Trophoblast cell (in vitro differentiated cells and primary cell): Measurements from ENCODE around the gene OTUD7B.

ENCODE experiments used
- DNase-seq, 2 donors: peaks; one replicate each; pipeline ENCODE4 v3.0.0-alpha.2; 2016
- H2AFZ ChIP-seq: 2 replicates; pipeline ENCODE4 v1.6.1; 2013; ENCODE audit warnings: low read length, moderate library complexity, mild to moderate bottlenecking; ENCODE audit not compliant: insufficient read depth, poor library complexity
- H2AK5ac ChIP-seq: 2 replicates; pipeline ENCODE4 v1.6.1; 2013; ENCODE audit warnings: mild to moderate bottlenecking, low read length
- H2BK120ac ChIP-seq: 2 replicates; pipeline ENCODE4 v1.6.1; 2013; ENCODE audit warnings: low read length, mild to moderate bottlenecking, moderate library complexity; ENCODE audit not compliant: insufficient read depth, poor library complexity
- H2BK12ac ChIP-seq: 2 replicates; pipeline ENCODE4 v1.6.1; 2013; ENCODE audit warnings: mild to moderate bottlenecking, low read length, moderate library complexity
- H2BK5ac ChIP-seq: 2 replicates; pipeline ENCODE4 v1.6.1; 2013; ENCODE audit warnings: low read length, low read depth, moderate library complexity, mild to moderate bottlenecking; ENCODE audit not compliant: poor library complexity
- H3K14ac ChIP-seq: 2 replicates; pipeline ENCODE4 v1.6.1; 2013; ENCODE audit warnings: mild to moderate bottlenecking, low read length
- H3K18ac ChIP-seq: 2 replicates; pipeline ENCODE4 v1.6.1; 2013; ENCODE audit warnings: mild to moderate bottlenecking, low read length
- H3K23ac ChIP-seq: 2 replicates; pipeline ENCODE4 v1.6.1; 2013; ENCODE audit warnings: low read length
- H3K27ac ChIP-seq: 2 replicates; pipeline ENCODE4 v1.5.1; 2013; ENCODE audit warnings: low read depth, mild to moderate bottlenecking, inconsistent platforms, low read length, moderate library complexity
- H3K27me3 ChIP-seq: 2 replicates; pipeline ENCODE4 v1.6.1; 2013; ENCODE audit warnings: inconsistent platforms, mild to moderate bottlenecking, low read length, moderate library complexity; ENCODE audit not compliant: insufficient read depth
- H3K36me3 ChIP-seq, 2 experiments: 1 replicate in 1 of 2; 2 replicates in 1 of 2; pipeline ENCODE4 v1.6.1; 2013; ENCODE audit warnings: low read length in 2 of 2, mild to moderate bottlenecking in 2 of 2, moderate library complexity in 1 of 2; ENCODE audit not compliant: insufficient read depth in 2 of 2, control insufficient read depth in 1 of 2
- H3K4ac ChIP-seq: 2 replicates; pipeline ENCODE4 v1.6.1; 2013; ENCODE audit warnings: low read depth, mild to moderate bottlenecking, low read length, moderate library complexity
- H3K4me1 ChIP-seq, 2 experiments: 1 replicate in 1 of 2; 2 replicates in 1 of 2; pipeline ENCODE4 v1.6.1; 2013; ENCODE audit warnings: low read length in 2 of 2, mild to moderate bottlenecking in 2 of 2, moderate library complexity in 1 of 2; ENCODE audit not compliant: insufficient read depth in 2 of 2, control insufficient read depth in 1 of 2
- H3K4me2 ChIP-seq: 2 replicates; pipeline ENCODE4 v1.6.1; 2013; ENCODE audit warnings: inconsistent platforms, mild to moderate bottlenecking, low read length, moderate library complexity
- H3K4me3 ChIP-seq: 2 replicates; pipeline ENCODE4 v1.5.1; 2013; ENCODE audit warnings: mild to moderate bottlenecking, low read depth, low read length, inconsistent platforms
- H3K79me1 ChIP-seq: one replicate; pipeline ENCODE4 v1.6.1; 2013; ENCODE audit warnings: low read length
- H3K79me2 ChIP-seq: 2 replicates; pipeline ENCODE4 v1.6.1; 2013; ENCODE audit warnings: low read length, mild to moderate bottlenecking; ENCODE audit not compliant: control insufficient read depth, insufficient read depth, poor library complexity
- H3K9ac ChIP-seq: 2 replicates; pipeline ENCODE4 v1.6.1; 2013; ENCODE audit warnings: mild to moderate bottlenecking, low read length
- H3K9me3 ChIP-seq: 2 replicates; pipeline ENCODE4 v1.6.1; 2013; ENCODE audit warnings: low read depth, mild to moderate bottlenecking, control low read depth, inconsistent platforms, low read length; ENCODE audit not compliant: insufficient read depth
- H4K12ac ChIP-seq: 2 replicates; pipeline ENCODE4 v1.6.1; 2013; ENCODE audit warnings: low read depth, mild to moderate bottlenecking, low read length, moderate library complexity
- H4K8ac ChIP-seq: 2 replicates; pipeline ENCODE4 v1.6.1; 2013; ENCODE audit warnings: low read depth, mild to moderate bottlenecking, low read length, moderate library complexity
- H4K91ac ChIP-seq: one replicate; pipeline ENCODE4 v1.6.1; 2013; ENCODE audit warnings: low read depth, mild to moderate bottlenecking, low read length, moderate library complexity
- WGBS: extraction: QIAGEN DNeasy Blood & Tissue Kit; methylation state at CpG from one replicate; pipeline ENCODE4 v1.1.7; 2013; ENCODE audit warnings: missing lambda C conversion rate; ENCODE audit not compliant: insufficient read length, insufficient coverage; ENCODE audit errors: extremely low coverage; 5-methylcytosine and 5-hydroxymethylcytosine counted together

The OTUD7B gene

GRCh38 chr1:149896575-149896974, 114.0 kb downstream of the OTUD7B start:
- no peak overlapping the region for H4K12ac ChIP-seq
- H3K9me3 ChIP-seq = no peaks in the 10 kb centered on the region
- peaks cover 5 to 7% of the 10 kb centered on the region in 2 experiments for H3K4me1 ChIP-seq
- H3K27ac ChIP-seq = no peak overlapping the region
- no peak overlapping the region for H3K4ac ChIP-seq
- H3K14ac ChIP-seq = no peak overlapping the region
- DNase-seq = no peak
- no peaks in the 10 kb centered on the region for H3K36me3 ChIP-seq
- H4K8ac ChIP-seq = no peak overlapping the region
- H2BK120ac ChIP-seq = no peak overlapping the region
- no CpG with 5 or more reads among the region's 4 CpGs for WGBS
- no peaks in the 10 kb centered on the region for H3K27me3 ChIP-seq
- no peak overlapping the region for H2AFZ ChIP-seq
- H3K4me2 ChIP-seq = no peak overlapping the region
- H3K79me2 ChIP-seq = peaks cover 4% of the 10 kb centered on the region
- no peak overlapping the region for H2BK5ac ChIP-seq
- no peak overlapping the region for H3K4me3 ChIP-seq
- no peak overlapping the region for H3K18ac ChIP-seq
- no peak overlapping the region for H3K9ac ChIP-seq
- no peak overlapping the region for H2AK5ac ChIP-seq
- no peak overlapping the region for H2BK12ac ChIP-seq
- no peak overlapping the region for H3K23ac ChIP-seq
- H3K79me1 ChIP-seq = peaks cover 6% of the 10 kb centered on the region
- no peak overlapping the region for H4K91ac ChIP-seq

- Histone ChIP-seq H3K27me3 (no peaks in the 10 kb centered on the region), H3K4me1 (peaks cover 0 to 8% of the 10 kb centered on the region in 2 experiments), H3K27ac (peak overlapping the region; percentile 99), H2AK5ac (no peak overlapping the region), H3K23ac (no peak overlapping the region), H2BK12ac (no peak overlapping the region), H3K79me1 (peaks cover 28% of the 10 kb centered on the region), H3K9me3 (no peaks in the 10 kb centered on the region), H4K12ac (peak overlapping the region; percentile 51), H2AFZ (peak overlapping the region; percentile 57), H3K4ac (peak overlapping the region; percentile 25), H2BK120ac (no peak overlapping the region), H3K14ac (peak overlapping the region; percentile 65), H2BK5ac (peak overlapping the region; percentile 64), H4K8ac (peak overlapping the region; percentile 79), H3K18ac (no peak overlapping the region), H3K4me2 (peak overlapping the region; percentile 82), H4K91ac (peak overlapping the region; percentile 11), H3K9ac (no peak overlapping the region), H3K36me3 (no peaks in the 10 kb centered on the region), H3K4me3 (no peak overlapping the region), H3K79me2 (peaks cover 7% of the 10 kb centered on the region)
- no CpG with 5 or more reads among the region's 6 CpGs for WGBS
- peak; percentile 28 to 52 for DNase-seq
Observed at GRCh38 chr1:149888999-149889289, 121.6 kb downstream of the OTUD7B start.

GRCh38 chr1:149888247-149888998, 122.1 kb downstream of the OTUD7B start:
- H3K27ac ChIP-seq = peak overlapping the region; percentile 99
- peak; percentile 90 to 91 for DNase-seq
- H2AK5ac ChIP-seq = no peak overlapping the region
- peak overlapping the region; percentile 89 for H4K8ac ChIP-seq
- no peaks in the 10 kb centered on the region for H3K9me3 ChIP-seq
- no peaks in the 10 kb centered on the region for H3K27me3 ChIP-seq
- H3K36me3 ChIP-seq = no peaks in the 10 kb centered on the region
- H3K14ac ChIP-seq = peak overlapping the region; percentile 90
- H2BK120ac ChIP-seq = peak overlapping the region; percentile 90
- H3K4ac ChIP-seq = peak overlapping the region; percentile 91
- H4K12ac ChIP-seq = peak overlapping the region; percentile 77
- no peak overlapping the region for H3K23ac ChIP-seq
- peak overlapping the region; percentile 80 for H3K9ac ChIP-seq
- peaks cover 28% of the 10 kb centered on the region for H3K79me1 ChIP-seq
- H3K79me2 ChIP-seq = peaks cover 7% of the 10 kb centered on the region
- H2AFZ ChIP-seq = peak overlapping the region; percentile 69
- peak overlapping the region; percentile 92 for H4K91ac ChIP-seq
- WGBS = no CpG with 5 or more reads among the region's 28 CpGs
- H3K4me2 ChIP-seq = peak overlapping the region; percentile 82
- H2BK12ac ChIP-seq = no peak overlapping the region
- peak overlapping the region; percentile 86 for H3K18ac ChIP-seq
- H3K4me1 ChIP-seq = peaks cover 0 to 8% of the 10 kb centered on the region in 2 experiments
- H2BK5ac ChIP-seq = peak overlapping the region; percentile 98
- peak overlapping the region; percentile 23 for H3K4me3 ChIP-seq
